ENCODE measurements around the gene C10orf90. TPM values are rescaled to one million over a fixed set of nuclear protein-coding genes. Genes with fewer than 3 reads are reported as not detected.

The C10orf90 gene
- total RNA-seq, 1 donor from 2014 or later: not detected

GRCh38 chr10:126521399-126521798 is 149.1 kb downstream of the C10orf90 start:
- TF ChIP-seq, protein P1, sequence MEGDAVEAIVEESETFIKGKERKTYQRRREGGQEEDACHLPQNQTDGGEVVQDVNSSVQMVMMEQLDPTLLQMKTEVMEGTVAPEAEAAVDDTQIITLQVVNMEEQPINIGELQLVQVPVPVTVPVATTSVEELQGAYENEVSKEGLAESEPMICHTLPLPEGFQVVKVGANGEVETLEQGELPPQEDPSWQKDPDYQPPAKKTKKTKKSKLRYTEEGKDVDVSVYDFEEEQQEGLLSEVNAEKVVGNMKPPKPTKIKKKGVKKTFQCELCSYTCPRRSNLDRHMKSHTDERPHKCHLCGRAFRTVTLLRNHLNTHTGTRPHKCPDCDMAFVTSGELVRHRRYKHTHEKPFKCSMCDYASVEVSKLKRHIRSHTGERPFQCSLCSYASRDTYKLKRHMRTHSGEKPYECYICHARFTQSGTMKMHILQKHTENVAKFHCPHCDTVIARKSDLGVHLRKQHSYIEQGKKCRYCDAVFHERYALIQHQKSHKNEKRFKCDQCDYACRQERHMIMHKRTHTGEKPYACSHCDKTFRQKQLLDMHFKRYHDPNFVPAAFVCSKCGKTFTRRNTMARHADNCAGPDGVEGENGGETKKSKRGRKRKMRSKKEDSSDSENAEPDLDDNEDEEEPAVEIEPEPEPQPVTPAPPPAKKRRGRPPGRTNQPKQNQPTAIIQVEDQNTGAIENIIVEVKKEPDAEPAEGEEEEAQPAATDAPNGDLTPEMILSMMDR (IDR thresholded peaks at IDR 0.05): no peak
- no peaks in the 10 kb centered on the region for H3K9me3 ChIP-seq
- no peak overlapping the region for H3K27ac ChIP-seq
- no peak for ATAC-seq
- H3K4me3 ChIP-seq: no peak overlapping the region
- intact Hi-C loops (cut with DNase I): no loop called here
- no peaks in the 10 kb centered on the region for H3K27me3 ChIP-seq (ENCODE audit: low read depth)
- DNase-seq: no peak
- no peaks in the 10 kb centered on the region for H3K4me1 ChIP-seq
- no peaks in the 10 kb centered on the region for H3K36me3 ChIP-seq

DNA sequence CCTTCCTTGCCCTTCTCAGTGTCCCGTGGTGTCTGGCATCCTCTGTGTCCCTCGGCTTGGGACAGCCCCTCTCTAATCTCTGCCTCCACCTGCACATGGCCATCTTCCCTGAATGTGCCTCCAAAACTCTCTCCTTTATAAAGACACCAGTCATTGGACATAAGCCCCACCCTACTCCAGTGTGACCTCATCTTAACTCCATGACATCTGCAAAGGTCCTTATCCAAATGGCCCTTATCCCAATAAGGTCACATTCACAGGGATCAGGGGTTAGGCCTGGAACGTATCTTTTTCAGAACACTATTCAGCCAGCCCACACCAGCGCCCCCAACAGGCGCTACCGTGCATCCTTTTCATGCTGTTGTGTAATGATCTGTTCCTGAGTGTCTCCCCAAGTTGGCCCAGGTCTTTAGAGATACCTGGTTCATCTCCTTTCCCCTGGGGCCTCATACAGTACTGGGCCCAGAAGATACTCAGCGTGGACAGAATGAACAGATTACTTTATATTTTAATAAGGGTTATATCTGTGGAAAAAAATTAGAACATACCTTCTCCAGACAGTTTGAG is 149.7 kb downstream of the C10orf90 start:
- no peaks in the 10 kb centered on the region for H3K4me1 ChIP-seq
- H3K27me3 ChIP-seq (ENCODE audit: low read depth): no peaks in the 10 kb centered on the region
- H3K4me3 ChIP-seq: no peak overlapping the region
- H3K9me3 ChIP-seq: no peaks in the 10 kb centered on the region
- H3K27ac ChIP-seq: no peak overlapping the region
- H3K36me3 ChIP-seq: no peaks in the 10 kb centered on the region
- intact Hi-C loops (cut with DNase I): no loop called here
- no peak for ATAC-seq
- TF ChIP-seq, protein P1 (IDR thresholded peaks at IDR 0.05): no peak
- no peak for DNase-seq

GRCh38 chr10:126519992-126520391 is 150.5 kb downstream of the C10orf90 start:
- Histone ChIP-seq H3K27ac (no peak overlapping the region), H3K4me3 (no peak overlapping the region), H3K36me3 (no peaks in the 10 kb centered on the region), H3K9me3 (no peaks in the 10 kb centered on the region), H3K4me1 (no peaks in the 10 kb centered on the region), H3K27me3 (ENCODE audit: low read depth) (no peaks in the 10 kb centered on the region)
- TF ChIP-seq, protein P1 (IDR thresholded peaks at IDR 0.05): no peak
- no peak for ATAC-seq
- intact Hi-C loops (cut with DNase I): no loop called here
- no peak for DNase-seq

- no peak overlapping the region for H3K4me3 ChIP-seq
- TF ChIP-seq, protein P1 (IDR thresholded peaks at IDR 0.05): no peak
- ATAC-seq: peak in 1 of 2 donors; percentile 10
- H3K9me3 ChIP-seq: no peaks in the 10 kb centered on the region
- intact Hi-C loops (cut with DNase I): no loop called here
- no peaks in the 10 kb centered on the region for H3K27me3 ChIP-seq (ENCODE audit: low read depth)
- no peak overlapping the region for H3K27ac ChIP-seq
- DNase-seq: no peak
- H3K4me1 ChIP-seq: no peaks in the 10 kb centered on the region
- H3K36me3 ChIP-seq: no peaks in the 10 kb centered on the region
Measured at GRCh38 chr10:126519185-126519584, 151.3 kb downstream of the C10orf90 start.

- DNase-seq (no peak), ATAC-seq (peak in 1 of 2 donors; percentile 47)
- TF ChIP-seq, protein P1 (IDR thresholded peaks at IDR 0.05): no peak
Measured at GRCh38 chr10:126518218-126519080, 152.0 kb downstream of the C10orf90 start.

More at GRCh38 chr10:126518218-126519080, 152.0 kb downstream of the C10orf90 start:
- Histone ChIP-seq H3K9me3 (no peaks in the 10 kb centered on the region), H3K4me3 (no peak overlapping the region), H3K36me3 (no peaks in the 10 kb centered on the region), H3K27me3 (ENCODE audit: low read depth) (no peaks in the 10 kb centered on the region), H3K4me1 (no peaks in the 10 kb centered on the region), H3K27ac (no peak overlapping the region)
- intact Hi-C loops (cut with DNase I): no loop called here

Measured in lower lobe of right lung (tissue), 2 donors.